Mammary epithelial cell (primary cell): ENCODE data around the gene IL6.

Experiments used
- EZH2 ChIP-seq: IDR thresholded peaks from 2 replicates; pipeline ENCODE4 v1.6.1; 2012; ENCODE audit warnings: low read length, inconsistent platforms, borderline replicate concordance
- TF ChIP-seq, protein P1 (sequence below), 2 donors: IDR thresholded peaks in 1 of 2; conservative IDR thresholded peaks in 1 of 2; 2 replicates each; pipeline ENCODE4 v1.5.1; 2011 to 2012; ENCODE audit warnings: inconsistent platforms in 2 of 2, low read length in 2 of 2, mild to moderate bottlenecking in 2 of 2, control low read depth in 1 of 2, low read depth in 1 of 2; ENCODE audit not compliant: insufficient read depth in 1 of 2; ENCODE audit errors: extremely low read depth in 1 of 2

DNA sequence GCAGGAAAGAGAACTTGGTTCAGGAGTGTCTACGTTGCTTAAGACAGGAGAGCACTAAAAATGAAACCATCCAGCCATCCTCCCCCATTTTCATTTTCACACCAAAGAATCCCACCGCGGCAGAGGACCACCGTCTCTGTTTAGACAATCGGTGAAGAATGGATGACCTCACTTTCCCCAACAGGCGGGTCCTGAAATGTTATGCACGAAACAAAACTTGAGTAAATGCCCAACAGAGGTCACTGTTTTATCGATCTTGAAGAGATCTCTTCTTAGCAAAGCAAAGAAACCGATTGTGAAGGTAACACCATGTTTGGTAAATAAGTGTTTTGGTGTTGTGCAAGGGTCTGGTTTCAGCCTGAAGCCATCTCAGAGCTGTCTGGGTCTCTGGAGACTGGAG is 1.4 kb upstream of the IL6 start:
- TF ChIP-seq, protein P1, sequence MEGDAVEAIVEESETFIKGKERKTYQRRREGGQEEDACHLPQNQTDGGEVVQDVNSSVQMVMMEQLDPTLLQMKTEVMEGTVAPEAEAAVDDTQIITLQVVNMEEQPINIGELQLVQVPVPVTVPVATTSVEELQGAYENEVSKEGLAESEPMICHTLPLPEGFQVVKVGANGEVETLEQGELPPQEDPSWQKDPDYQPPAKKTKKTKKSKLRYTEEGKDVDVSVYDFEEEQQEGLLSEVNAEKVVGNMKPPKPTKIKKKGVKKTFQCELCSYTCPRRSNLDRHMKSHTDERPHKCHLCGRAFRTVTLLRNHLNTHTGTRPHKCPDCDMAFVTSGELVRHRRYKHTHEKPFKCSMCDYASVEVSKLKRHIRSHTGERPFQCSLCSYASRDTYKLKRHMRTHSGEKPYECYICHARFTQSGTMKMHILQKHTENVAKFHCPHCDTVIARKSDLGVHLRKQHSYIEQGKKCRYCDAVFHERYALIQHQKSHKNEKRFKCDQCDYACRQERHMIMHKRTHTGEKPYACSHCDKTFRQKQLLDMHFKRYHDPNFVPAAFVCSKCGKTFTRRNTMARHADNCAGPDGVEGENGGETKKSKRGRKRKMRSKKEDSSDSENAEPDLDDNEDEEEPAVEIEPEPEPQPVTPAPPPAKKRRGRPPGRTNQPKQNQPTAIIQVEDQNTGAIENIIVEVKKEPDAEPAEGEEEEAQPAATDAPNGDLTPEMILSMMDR (conservative IDR thresholded peaks at IDR 0.05 in 1 of 2, IDR thresholded peaks at IDR 0.05 in 1 of 2; ENCODE audit: extremely low read depth in 1 of 2, insufficient read depth in 1 of 2, low read depth in 1 of 2, low read length in 2 of 2) = no peak
- no peak for TF ChIP-seq EZH2
